K562 (cell line): ENCODE data around the gene GLT1D1. TPM values are rescaled to one million over a fixed set of nuclear protein-coding genes. Genes with fewer than 3 reads are reported as not detected.
A peak's percentile ranks its signal among the peaks of the same experiment; 100 is the strongest.
"Not testable (repeated sequence)": the region's sequence is repeated elsewhere in the genome, so short reads cannot be mapped to it uniquely, and the experiment has no call there.

Experiments used
- ATAC-seq: fragments of 200-7000 bp; cut with Tn5 transposase; 3 replicates; pipeline ENCODE4 v1.9.1; 2020; ENCODE audit warnings: moderate library complexity
- BruUV-seq: library from RNA; stranded (reverse); fragments of 400-500 nt; replicated peaks from 2 replicates; lab custom pipeline; 2021; lab: Mats Ljungman, UMichigan
- CTCF ChIA-PET: fragments of 300-600 bp; formaldehyde crosslinking; extraction: SDS; loops from one replicate; lab custom pipeline; 2021; ENCODE audit warnings: low intra/inter-chr PET ratio; lab: Yijun Ruan, JAX
- POLR2A ChIA-PET: fragments of 300-600, 350-650 bp; sonication (Branson Sonifier 250); formaldehyde crosslinking; extraction: SDS; loops from one replicate; lab custom pipeline; 2021; ENCODE audit warnings: antibody characterized with exemption, inconsistent platforms; lab: Yijun Ruan, JAX
- DNase-seq, 4 experiments: peaks; one replicate each; pipeline versions ENCODE4 v3.0.0 to v3.0.0-alpha.2; 2011 to 2018; ENCODE audit warnings: low spot score in 3 of 4, mixed read lengths in 3 of 4; ENCODE audit errors: extremely low read depth in 1 of 4
- FAIRE-seq: peaks from 2 replicates; lab custom pipeline; 2011; peaks lifted over from hg19 to GRCh38; lab: Jason Lieb, UNC
- H2AFZ ChIP-seq: 2 replicates; pipeline ENCODE4 v1.6.0; 2011; ENCODE audit warnings: low read depth, low read length, control low read depth, inconsistent platforms
- H3K27ac ChIP-seq: fragments of 200-600 bp; 3 replicates; pipeline ENCODE4 v1.8.0; 2011; ENCODE audit warnings: low read depth, mild to moderate bottlenecking, control low read depth, inconsistent platforms, low read length, moderate library complexity, mixed read lengths; ENCODE audit errors: extremely low read depth
- H3K27me3 ChIP-seq, 2 experiments: fragments of 300-600 bp in 1 of 2; 2 replicates in 1 of 2; 3 replicates in 1 of 2; pipeline versions ENCODE4 v1.6.0 to v1.8.0; 2011; ENCODE audit warnings: inconsistent platforms in 2 of 2, low read length in 2 of 2, mild to moderate bottlenecking in 1 of 2, mixed read lengths in 1 of 2, moderate library complexity in 1 of 2; ENCODE audit not compliant: control insufficient read depth in 2 of 2, insufficient read depth in 2 of 2
- H3K36me3 ChIP-seq: fragments of 300-600 bp; 3 replicates; pipeline ENCODE4 v1.8.0; 2011; ENCODE audit warnings: mild to moderate bottlenecking, low read length, inconsistent platforms; ENCODE audit not compliant: control insufficient read depth, insufficient read depth
- H3K4me1 ChIP-seq, 2 experiments: fragments of 200-600 bp in 1 of 2; replicated peaks in 1 of 2; 2 replicates in 1 of 2; 3 replicates in 1 of 2; pipeline versions ENCODE4 v1.5.1 to v1.8.0; 2011; ENCODE audit warnings: inconsistent platforms in 2 of 2, low read length in 2 of 2, mild to moderate bottlenecking in 1 of 2, mixed read lengths in 1 of 2, moderate library complexity in 1 of 2; ENCODE audit not compliant: control insufficient read depth in 2 of 2, insufficient read depth in 2 of 2
- H3K4me2 ChIP-seq: 2 replicates; pipeline ENCODE4 v1.6.1; 2011; ENCODE audit warnings: low read length, control low read depth, inconsistent platforms, mixed read lengths; ENCODE audit not compliant: insufficient read depth
- H3K4me3 ChIP-seq: fragments of 200-600 bp; sonication (generic), shearing (Covaris generic); 2 replicates; pipeline ENCODE4 v1.5.1; 2016; ENCODE audit warnings: control low read depth, inconsistent platforms
- H3K79me2 ChIP-seq: fragments of 200-600 bp; 3 replicates; pipeline ENCODE4 v1.8.0; 2011; ENCODE audit warnings: low read length, inconsistent platforms; ENCODE audit not compliant: control insufficient read depth, insufficient read depth
- H3K9ac ChIP-seq, 2 experiments: 2 replicates each; pipeline versions ENCODE4 v1.6.0 to v1.6.1; 2011; ENCODE audit warnings: low read depth in 2 of 2, low read length in 2 of 2, control low read depth in 1 of 2, inconsistent platforms in 1 of 2, mild to moderate bottlenecking in 1 of 2, mixed read lengths in 1 of 2; ENCODE audit not compliant: insufficient read depth in 1 of 2
- H3K9me1 ChIP-seq: one replicate; pipeline ENCODE4 v1.6.0; 2011; ENCODE audit warnings: inconsistent platforms, mild to moderate bottlenecking, low read length, moderate library complexity; ENCODE audit not compliant: control insufficient read depth, insufficient read depth
- H3K9me3 ChIP-seq: replicated peaks from 2 replicates; pipeline ENCODE4 v1.5.1; 2011; ENCODE audit warnings: low read depth, low read length, inconsistent platforms; ENCODE audit not compliant: control insufficient read depth, insufficient read depth
- H4K20me1 ChIP-seq: replicated peaks from 2 replicates; pipeline ENCODE4 v1.6.1; 2011; ENCODE audit warnings: low read length, inconsistent platforms, mixed read lengths; ENCODE audit not compliant: control insufficient read depth, insufficient read depth
- HDAC1 ChIP-seq, 2 experiments: fragments of 450-650 bp; IDR thresholded peaks; 2 replicates each; pipeline ENCODE4 v1.6.1; 2016 to 2017; ENCODE audit warnings: inconsistent platforms in 1 of 2, mild to moderate bottlenecking in 1 of 2, moderate library complexity in 1 of 2
- KDM1A ChIP-seq, 2 experiments: fragments of 450-650 bp; IDR thresholded peaks; 2 replicates each; pipeline ENCODE4 v1.6.1; 2016; ENCODE audit warnings: mild to moderate bottlenecking in 2 of 2
- MLX ChIP-seq, 2 experiments: fragments of 450-650 bp in 1 of 2; sonication (generic) in 1 of 2; formaldehyde crosslinking; conservative IDR thresholded peaks; 2 replicates each; pipeline versions ENCODE4 v1.4.0 to v1.8.1; 2020 to 2022; ENCODE audit warnings: mild to moderate bottlenecking in 1 of 2, missing genetic modification reagents in 1 of 2
- WGBS: fragments of 100-300 bp; shearing (Covaris generic); methylation state at CpG from one replicate; pipeline ENCODE4 v1.1.6; 2016; ENCODE audit warnings: low coverage, mixed read lengths; ENCODE audit not compliant: insufficient coverage; ENCODE audit errors: missing lambda C conversion rate; 5-methylcytosine and 5-hydroxymethylcytosine counted together
- in situ Hi-C: fragments of 300-500 bp; cut with MboI; formaldehyde crosslinking; loops from 4 replicates; pipeline ENCODE4 v1.15.0; 2018; ENCODE audit warnings: inconsistent platforms, mixed read lengths
- intact Hi-C: fragments of 100-400 bp; cut with micrococcal nuclease; formaldehyde crosslinking; loops from 2 replicates; pipeline ENCODE4 v1.14.2; 2022
- polyA plus RNA-seq, 8 experiments: library from polyadenylated mRNA; depleted of rRNA in 4 of 8; stranded (reverse) in 5 of 8; unstranded in 3 of 8; fragments of >200 nt; fragmentation: Nextera tagmentation in 2 of 8; fragmentation: Illumina TruSeq in 1 of 8; extraction: Ambion mirVana in 2 of 8; extraction: Trizol in 1 of 8; gene quantifications; 2 replicates each; pipeline versions ENCODE4 v1.2.1 to v1.2.3, GENCODE V29; 2011 to 2014; ENCODE audit warnings: inconsistent platforms in 1 of 8, missing spikeins in 1 of 8
- total RNA-seq, 7 experiments: library from RNA; depleted of rRNA in 6 of 7; stranded (reverse); fragments of >200 nt in 6 of 7; fragmentation: Illumina TruSeq in 2 of 7; extraction: Trizol in 2 of 7; gene quantifications; 2 replicates each; pipeline versions ENCODE4 v1.2.1 to v1.2.3, GENCODE V29; 2011 to 2021; ENCODE audit warnings: low replicate concordance in 1 of 7

The GLT1D1 gene
- total and polyA plus RNA-seq, 9 of the 15 experiments (the other 6 are each of a cell fraction or from before 2014, with no cell fraction given), result 0.04 TPM; not detected in 8

GRCh38 chr12:128833418-128833817, 19.9 kb upstream of the GLT1D1 start:
- ChIA-PET POLR2A (no interaction called here), CTCF (no interaction called here)
- no peak for FAIRE-seq
- no peak for DNase-seq
- 8% methylated on average over 10 of the region's 10 CpGs for WGBS
- no peak overlapping the region for H3K9ac ChIP-seq
- intact Hi-C loops, result no loop called here
- ATAC-seq, result no peak
- no TSS peak for BruUV-seq
- no peak overlapping the region for H2AFZ ChIP-seq
- H3K27me3 ChIP-seq, result peaks cover 21 to 23% of the 10 kb centered on the region in 2 experiments
- H3K9me1 ChIP-seq, result no peaks in the 10 kb centered on the region
- in situ Hi-C loops, result no loop called here
- TF ChIP-seq HDAC1 (IDR thresholded peaks at IDR 0.05), result 0 out of 4 replicates have a peak, but pooled peaks of 1 of the 2 experiments have one; percentile 15
- TF ChIP-seq KDM1A (IDR thresholded peaks at IDR 0.05), result peak; percentile 87 to 95; a peak in 3 of 4 replicates
- TF ChIP-seq MLX (CRISPR knock-in tag; conservative IDR thresholded peaks at IDR 0.05), result no peak
- no peak overlapping the region for H3K27ac ChIP-seq
- no peaks in the 10 kb centered on the region for H4K20me1 ChIP-seq
- no peak overlapping the region for H3K4me2 ChIP-seq
- no peaks in the 10 kb centered on the region for H3K36me3 ChIP-seq
- H3K9me3 ChIP-seq, result no peaks in the 10 kb centered on the region
- no peaks in the 10 kb centered on the region for H3K4me1 ChIP-seq
- no peak overlapping the region for H3K4me3 ChIP-seq
- H3K79me2 ChIP-seq, result no peaks in the 10 kb centered on the region

- BruUV-seq, H4K20me1 ChIP-seq, H3K4me2 ChIP-seq, H2AFZ ChIP-seq, H3K4me3 ChIP-seq, H3K27ac ChIP-seq, H3K4me1 ChIP-seq, POLR2A ChIA-PET, H3K9me3 ChIP-seq, H3K36me3 ChIP-seq, FAIRE-seq, intact Hi-C loops, H3K9ac ChIP-seq, H3K9me1 ChIP-seq, DNase-seq, H3K79me2 ChIP-seq, ATAC-seq, CTCF ChIA-PET, in situ Hi-C loops: not testable (repeated sequence)
- peaks cover 12 to 30% of the 10 kb centered on the region in 2 experiments for H3K27me3 ChIP-seq
- WGBS, result 1% methylated on average over 12 of the region's 12 CpGs
Measured at GRCh38 chr12:128839885-128840284, 13.4 kb upstream of the GLT1D1 start.
